BE2C (cell line): ENCODE data around the gene LCNL1.

ENCODE experiments used
- DNase-seq: peaks from one replicate; pipeline ENCODE4 v3.0.0-alpha.2; 2020
- H3K27me3 ChIP-seq: fragments of 250-450 bp; sonication (Bioruptor Pico); 2 replicates; pipeline ENCODE4 v1.5.1; 2020; ENCODE audit warnings: mild to moderate bottlenecking
- H3K36me3 ChIP-seq: fragments of 250-450 bp; sonication (Bioruptor Pico); 2 replicates; pipeline ENCODE4 v1.5.1; 2020; ENCODE audit warnings: mild to moderate bottlenecking
- H3K4me1 ChIP-seq: fragments of 250-450 bp; sonication (Bioruptor Pico); 2 replicates; pipeline ENCODE4 v1.5.1; 2020
- H3K4me3 ChIP-seq: 2 replicates; pipeline ENCODE4 v1.5.1; 2011; ENCODE audit warnings: low read depth, low read length
- H3K9me3 ChIP-seq: fragments of 250-450 bp; sonication (Bioruptor Pico); 2 replicates; pipeline ENCODE4 v1.5.1; 2020
- TF ChIP-seq, protein P1 (sequence below): IDR thresholded peaks from 2 replicates; pipeline ENCODE4 v1.5.1; 2012; ENCODE audit warnings: mild to moderate bottlenecking, low read depth, low read length

The LCNL1 gene

DNA sequence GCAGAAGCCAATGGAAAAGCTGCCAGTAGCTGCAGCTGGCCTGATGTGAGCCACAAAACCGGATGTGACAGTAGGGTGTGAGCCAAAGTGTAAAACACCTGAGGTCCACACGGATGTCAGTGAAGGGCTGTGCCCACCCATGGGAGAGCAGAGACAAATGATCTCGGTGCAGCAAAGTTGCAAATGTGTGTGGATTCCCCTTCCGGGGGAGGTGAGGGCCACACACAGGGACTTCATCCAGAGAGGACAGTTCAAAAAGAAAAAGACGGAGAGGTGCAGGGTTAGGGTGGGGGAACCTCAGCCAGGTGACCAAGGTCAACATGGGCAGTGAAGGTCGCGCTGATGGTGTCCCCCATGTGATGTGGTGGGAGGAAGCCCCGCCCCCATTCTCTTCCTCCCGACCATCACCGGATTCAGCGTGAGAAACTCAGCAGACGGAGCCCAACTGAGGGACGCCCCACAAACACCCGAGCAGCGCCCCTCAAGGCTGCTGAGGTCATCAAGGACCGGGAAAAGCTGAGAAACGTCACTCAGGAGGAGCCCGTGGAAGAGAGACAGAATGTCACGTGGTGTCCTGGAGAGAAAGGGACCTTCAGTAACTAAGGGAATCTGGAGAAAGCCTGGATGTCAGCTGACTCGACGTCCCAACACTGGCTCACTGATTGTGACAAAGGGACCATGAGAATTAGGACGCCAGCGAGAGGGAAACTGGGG lies 16.9 kb upstream of the LCNL1 start:
- TF ChIP-seq, protein P1, sequence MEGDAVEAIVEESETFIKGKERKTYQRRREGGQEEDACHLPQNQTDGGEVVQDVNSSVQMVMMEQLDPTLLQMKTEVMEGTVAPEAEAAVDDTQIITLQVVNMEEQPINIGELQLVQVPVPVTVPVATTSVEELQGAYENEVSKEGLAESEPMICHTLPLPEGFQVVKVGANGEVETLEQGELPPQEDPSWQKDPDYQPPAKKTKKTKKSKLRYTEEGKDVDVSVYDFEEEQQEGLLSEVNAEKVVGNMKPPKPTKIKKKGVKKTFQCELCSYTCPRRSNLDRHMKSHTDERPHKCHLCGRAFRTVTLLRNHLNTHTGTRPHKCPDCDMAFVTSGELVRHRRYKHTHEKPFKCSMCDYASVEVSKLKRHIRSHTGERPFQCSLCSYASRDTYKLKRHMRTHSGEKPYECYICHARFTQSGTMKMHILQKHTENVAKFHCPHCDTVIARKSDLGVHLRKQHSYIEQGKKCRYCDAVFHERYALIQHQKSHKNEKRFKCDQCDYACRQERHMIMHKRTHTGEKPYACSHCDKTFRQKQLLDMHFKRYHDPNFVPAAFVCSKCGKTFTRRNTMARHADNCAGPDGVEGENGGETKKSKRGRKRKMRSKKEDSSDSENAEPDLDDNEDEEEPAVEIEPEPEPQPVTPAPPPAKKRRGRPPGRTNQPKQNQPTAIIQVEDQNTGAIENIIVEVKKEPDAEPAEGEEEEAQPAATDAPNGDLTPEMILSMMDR = no peak
- H3K4me1 ChIP-seq = no peaks in the 10 kb centered on the region
- no peak for DNase-seq
- H3K27me3 ChIP-seq = no peaks in the 10 kb centered on the region
- H3K9me3 ChIP-seq = no peaks in the 10 kb centered on the region
- H3K36me3 ChIP-seq = no peaks in the 10 kb centered on the region
- H3K4me3 ChIP-seq = no peak overlapping the region

DNA sequence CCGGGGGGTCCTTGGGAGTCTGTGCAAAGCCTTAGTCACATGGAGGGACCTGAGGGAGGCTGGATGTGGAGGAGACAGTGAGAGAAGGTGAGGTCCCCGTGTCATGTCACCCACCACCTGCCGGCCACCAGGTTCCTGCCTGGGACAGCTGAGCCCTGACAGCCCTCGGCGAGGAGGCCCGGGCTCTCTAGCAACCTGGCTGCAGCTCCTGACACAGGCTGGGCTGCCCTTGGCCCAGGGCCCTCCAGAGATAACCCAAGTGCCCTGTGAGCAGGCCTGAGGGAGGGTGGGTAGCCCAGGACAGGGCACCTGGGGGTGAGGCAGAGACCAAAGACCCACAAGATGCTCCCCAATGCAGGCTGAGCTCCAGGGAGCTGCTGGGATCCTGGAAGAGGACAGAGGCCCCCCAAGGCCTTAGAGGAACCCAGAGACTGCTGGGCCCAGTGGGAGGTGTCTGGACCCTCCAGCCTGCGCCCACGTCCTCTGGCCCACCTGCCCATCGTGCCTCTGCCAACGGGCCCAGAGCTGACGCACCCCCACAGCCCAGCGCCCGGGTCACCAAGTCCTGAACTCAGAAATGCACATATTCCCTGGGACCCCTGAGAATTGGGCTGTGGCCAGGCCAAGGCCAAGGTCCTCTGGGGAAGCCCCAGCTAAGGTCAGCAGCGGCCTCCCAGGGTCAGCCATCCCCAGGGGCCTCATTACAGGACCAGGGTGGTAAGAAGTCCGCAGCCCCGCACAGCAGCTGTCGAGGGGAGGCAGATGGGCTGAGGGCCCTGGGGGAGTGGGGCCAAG lies 14.3 kb upstream of the LCNL1 start:
- H3K27me3 ChIP-seq = no peaks in the 10 kb centered on the region
- H3K4me1 ChIP-seq = no peaks in the 10 kb centered on the region
- H3K36me3 ChIP-seq = no peaks in the 10 kb centered on the region
- TF ChIP-seq, protein P1 = no peak
- H3K4me3 ChIP-seq = no peak overlapping the region
- DNase-seq = no peak
- no peaks in the 10 kb centered on the region for H3K9me3 ChIP-seq

DNA sequence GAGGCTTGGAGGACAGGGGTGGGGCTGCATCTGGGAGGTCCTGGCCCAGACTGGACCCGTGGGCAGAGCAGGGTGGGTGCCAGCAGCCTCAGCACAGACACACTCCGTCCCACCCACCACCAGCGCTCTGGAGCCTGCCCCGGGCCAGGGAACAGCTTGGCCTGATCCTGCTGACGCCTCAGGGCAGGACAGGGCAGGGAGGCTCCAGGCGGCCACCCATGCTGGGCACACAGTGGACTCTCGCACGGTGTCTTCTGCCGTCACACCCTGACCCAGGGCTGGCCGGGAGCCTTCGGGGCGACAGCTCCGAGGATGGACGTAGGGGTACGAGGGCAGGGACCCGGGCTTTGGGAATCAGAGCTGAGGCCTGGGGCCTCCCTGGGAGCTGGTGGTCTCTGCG lies 13.6 kb upstream of the LCNL1 start:
- Histone ChIP-seq H3K4me3 (no peak overlapping the region), H3K27me3 (no peaks in the 10 kb centered on the region), H3K9me3 (no peaks in the 10 kb centered on the region), H3K4me1 (no peaks in the 10 kb centered on the region), H3K36me3 (no peaks in the 10 kb centered on the region)
- TF ChIP-seq, protein P1 = no peak
- DNase-seq = no peak

DNA sequence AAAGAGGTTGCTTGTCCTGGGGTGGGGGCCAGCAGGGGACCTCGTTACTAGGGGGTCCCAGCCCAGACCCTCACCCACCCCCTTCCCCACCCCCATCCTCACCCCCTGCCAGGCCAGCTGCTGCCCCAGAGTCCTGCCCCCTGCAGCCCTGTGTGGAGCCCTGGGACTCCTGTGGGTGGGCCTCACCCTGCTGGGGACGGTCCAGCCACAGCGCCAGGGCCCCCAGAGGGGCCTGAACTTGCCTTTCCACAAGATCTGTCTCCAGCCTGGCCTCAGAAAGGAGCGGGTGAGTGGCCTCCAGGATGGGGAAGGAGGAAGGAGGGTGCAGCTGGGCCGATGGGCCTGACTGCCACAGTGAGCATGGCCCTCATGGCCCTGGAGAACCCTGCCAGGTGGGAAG lies 13.0 kb upstream of the LCNL1 start:
- no peak for DNase-seq
- Histone ChIP-seq H3K4me3 (no peak overlapping the region), H3K36me3 (no peaks in the 10 kb centered on the region), H3K4me1 (no peaks in the 10 kb centered on the region), H3K9me3 (no peaks in the 10 kb centered on the region), H3K27me3 (no peaks in the 10 kb centered on the region)
- TF ChIP-seq, protein P1 = no peak

DNA sequence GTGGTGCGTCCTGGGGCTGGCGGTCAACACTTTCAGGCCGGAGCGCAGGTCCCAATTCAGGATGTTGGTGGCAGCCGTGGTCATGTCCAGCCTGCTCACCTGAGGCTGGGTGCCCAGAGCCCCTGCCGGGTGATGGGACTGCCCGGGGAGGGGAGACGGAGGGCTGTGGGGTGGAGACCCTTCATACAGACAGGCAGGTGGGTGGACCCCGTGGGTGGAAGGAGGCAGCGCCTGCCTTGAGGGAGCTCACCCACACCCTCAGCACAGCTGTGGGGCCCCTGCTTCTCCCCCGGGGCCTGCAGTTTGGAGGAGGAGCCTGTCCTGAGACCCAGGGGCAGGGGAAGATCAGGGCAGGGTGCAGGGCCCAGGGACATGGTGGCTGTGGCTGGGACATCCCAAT lies 12.4 kb upstream of the LCNL1 start:
- H3K4me3 ChIP-seq = no peak overlapping the region
- H3K4me1 ChIP-seq = no peaks in the 10 kb centered on the region
- TF ChIP-seq, protein P1 = no peak
- no peaks in the 10 kb centered on the region for H3K27me3 ChIP-seq
- DNase-seq = no peak
- H3K9me3 ChIP-seq = no peaks in the 10 kb centered on the region
- H3K36me3 ChIP-seq = no peaks in the 10 kb centered on the region

DNA sequence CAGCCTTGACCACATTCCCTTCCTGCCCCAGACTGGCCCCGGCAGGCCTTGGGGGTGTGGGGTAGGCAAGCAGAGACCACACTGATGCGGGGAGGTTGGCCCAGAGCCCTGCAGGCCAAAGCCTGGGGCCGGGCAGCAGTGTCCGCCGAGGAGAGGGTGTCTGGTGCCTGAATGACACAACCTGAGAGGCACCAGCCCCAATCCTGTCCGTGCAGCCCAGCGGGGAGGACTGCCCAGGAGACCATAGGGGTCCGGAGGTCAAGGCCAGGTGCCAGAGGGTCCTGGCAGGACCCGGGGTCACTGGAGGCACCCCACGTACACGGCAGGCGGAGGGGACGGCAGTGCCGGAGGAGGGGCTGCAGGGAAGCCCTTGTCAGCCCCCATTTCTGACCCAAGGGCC lies 11.0 kb upstream of the LCNL1 start:
- H3K4me1 ChIP-seq = no peaks in the 10 kb centered on the region
- H3K36me3 ChIP-seq = no peaks in the 10 kb centered on the region
- TF ChIP-seq, protein P1 = no peak
- no peaks in the 10 kb centered on the region for H3K9me3 ChIP-seq
- no peak for DNase-seq
- H3K4me3 ChIP-seq = no peak overlapping the region
- no peaks in the 10 kb centered on the region for H3K27me3 ChIP-seq
